OCI-LY7 (cell line): ENCODE results near the gene RNF144A.

Experiments used
- EZH2phosphoT487 ChIP-seq: fragments of 200-600 bp; sonication (generic); IDR thresholded peaks from 2 replicates; pipeline ENCODE4 v1.6.1; 2018; ENCODE audit warnings: low read depth, borderline replicate concordance, mild to moderate bottlenecking, mixed run types, antibody characterized with exemption, low read length, moderate library complexity, mixed read lengths
- TF ChIP-seq, protein P1 (sequence below): fragments of 200-600 bp; sonication (generic); conservative IDR thresholded peaks from 2 replicates; pipeline ENCODE4 v1.5.1; 2014; ENCODE audit warnings: mild to moderate bottlenecking, antibody characterized with exemption, low read length, moderate library complexity, mixed read lengths

DNA sequence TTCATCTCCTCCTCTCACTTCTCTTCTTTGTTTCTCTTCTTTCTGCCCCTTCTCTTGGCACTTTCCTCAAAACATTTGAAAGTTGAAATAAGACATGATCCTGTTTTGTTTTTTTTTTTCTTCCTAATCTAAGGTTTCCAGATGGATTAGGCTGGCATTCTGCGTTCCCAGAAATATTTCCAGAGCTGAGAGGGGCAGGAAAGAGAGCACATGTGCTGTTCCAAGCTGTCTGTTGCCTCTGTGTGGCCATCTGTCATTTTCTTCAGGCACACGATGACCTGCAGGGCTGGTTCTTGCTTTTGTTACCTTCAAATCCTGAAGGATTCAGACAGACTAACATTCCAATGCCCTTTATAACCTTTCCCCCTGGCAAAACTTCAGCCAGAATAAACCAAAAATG, 142.9 kb downstream of the RNF144A start:
- TF ChIP-seq, protein P1, sequence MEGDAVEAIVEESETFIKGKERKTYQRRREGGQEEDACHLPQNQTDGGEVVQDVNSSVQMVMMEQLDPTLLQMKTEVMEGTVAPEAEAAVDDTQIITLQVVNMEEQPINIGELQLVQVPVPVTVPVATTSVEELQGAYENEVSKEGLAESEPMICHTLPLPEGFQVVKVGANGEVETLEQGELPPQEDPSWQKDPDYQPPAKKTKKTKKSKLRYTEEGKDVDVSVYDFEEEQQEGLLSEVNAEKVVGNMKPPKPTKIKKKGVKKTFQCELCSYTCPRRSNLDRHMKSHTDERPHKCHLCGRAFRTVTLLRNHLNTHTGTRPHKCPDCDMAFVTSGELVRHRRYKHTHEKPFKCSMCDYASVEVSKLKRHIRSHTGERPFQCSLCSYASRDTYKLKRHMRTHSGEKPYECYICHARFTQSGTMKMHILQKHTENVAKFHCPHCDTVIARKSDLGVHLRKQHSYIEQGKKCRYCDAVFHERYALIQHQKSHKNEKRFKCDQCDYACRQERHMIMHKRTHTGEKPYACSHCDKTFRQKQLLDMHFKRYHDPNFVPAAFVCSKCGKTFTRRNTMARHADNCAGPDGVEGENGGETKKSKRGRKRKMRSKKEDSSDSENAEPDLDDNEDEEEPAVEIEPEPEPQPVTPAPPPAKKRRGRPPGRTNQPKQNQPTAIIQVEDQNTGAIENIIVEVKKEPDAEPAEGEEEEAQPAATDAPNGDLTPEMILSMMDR, result no peak
- no peak for TF ChIP-seq EZH2phosphoT487
